Kidney (tissue), 14 donors: Measurements from ENCODE around the gene RRP1. TPM values are rescaled to one million over a fixed set of nuclear protein-coding genes. Genes with fewer than 3 reads are reported as not detected.

ENCODE experiments used
- DNase-seq, 5 donors: peaks; one replicate each; pipeline ENCODE4 v3.0.0-alpha.2; 2013 to 2020
- FAIRE-seq: peaks from 2 replicates; lab custom pipeline; 2012; peaks lifted over from hg19 to GRCh38; lab: Jason Lieb, UNC
- H3K27ac ChIP-seq, 2 donors: one replicate each; pipeline ENCODE4 v1.7.0; 2013; ENCODE audit warnings: low read depth in 2 of 2, low read length in 2 of 2, inconsistent platforms in 1 of 2
- H3K27me3 ChIP-seq: one replicate; pipeline ENCODE4 v1.7.1; 2013; ENCODE audit warnings: low read length, inconsistent platforms; ENCODE audit not compliant: control insufficient read depth, insufficient read depth
- H3K36me3 ChIP-seq, 3 donors: one replicate each; pipeline versions ENCODE4 v1.7.0 to v1.7.1; 2013; ENCODE audit warnings: low read length in 3 of 3, control low read depth in 1 of 3, inconsistent platforms in 1 of 3; ENCODE audit not compliant: insufficient read depth in 3 of 3, control insufficient read depth in 2 of 3
- H3K4me1 ChIP-seq, 3 donors: one replicate each; pipeline versions ENCODE4 v1.7.0 to v1.7.1; 2013; ENCODE audit warnings: low read length in 3 of 3, inconsistent platforms in 1 of 3, low read depth in 1 of 3; ENCODE audit not compliant: control insufficient read depth in 2 of 3, insufficient read depth in 2 of 3
- H3K4me3 ChIP-seq, 3 donors: one replicate each; pipeline versions ENCODE4 v1.7.0 to v1.8.1; 2013; ENCODE audit warnings: low read length in 3 of 3, control low read depth in 1 of 3, inconsistent platforms in 1 of 3
- H3K9ac ChIP-seq, 3 donors: one replicate each; pipeline versions ENCODE4 v1.7.0 to v1.7.1; 2013; ENCODE audit warnings: low read length in 3 of 3, control low read depth in 1 of 3, inconsistent platforms in 1 of 3
- H3K9me3 ChIP-seq, 3 donors: one replicate each; pipeline versions ENCODE4 v1.7.0 to v1.7.1; 2013; ENCODE audit warnings: low read length in 3 of 3, control low read depth in 1 of 3, inconsistent platforms in 1 of 3; ENCODE audit not compliant: control insufficient read depth in 2 of 3, insufficient read depth in 1 of 3
- CTCF ChIP-seq: IDR thresholded peaks from 3 replicates; pipeline ENCODE4 v1.5.1; 2012; ENCODE audit warnings: mild to moderate bottlenecking, moderate library complexity, borderline replicate concordance; ENCODE audit not compliant: insufficient read depth; ENCODE audit errors: extremely low read depth
- intact Hi-C: fragments of 100-400 bp; cut with DNase I; formaldehyde crosslinking; loops from one replicate; pipeline ENCODE4 v1.11.1; 2022
- polyA plus RNA-seq: library from polyadenylated mRNA; stranded (reverse); fragments of 350-450 nt; fragmentation: Illumina TruSeq; extraction: RNeasy Lipid Tissue Mini Kit (QIAGEN cat#74804); gene quantifications from one replicate; pipeline ENCODE4 v1.2.3, GENCODE V29; 2014; ENCODE audit warnings: low read depth, low replicate concordance; ENCODE audit not compliant: insufficient read depth
- total RNA-seq: library from RNA; stranded (reverse); fragmentation: NEBNext Ultra II Directional; extraction: Animal tissue kit (Norgen Biotek cat#: 25700); gene quantifications from one replicate; pipeline ENCODE4 v1.2.1, GENCODE V29; 2021
- donor health status: control.
- donor health status: control.
- donor health status: control.
- donor health status: control.
- donor health status: control.
- donor health status: DM: yes; HTN: yes; CAD: no.
- donor health status: Normal renal cell carcinoma (clear cell type).

The RRP1 gene
- total and polyA plus RNA-seq, 2 donors from 2014 or later = 12.9 to 18.7 TPM

GRCh38 chr21:43757601-43758000, 31.8 kb upstream of the RRP1 start:
- no peak for FAIRE-seq
- Histone ChIP-seq H3K9ac (no peak overlapping the region), H3K27ac (no peak overlapping the region), H3K27me3 (no peaks in the 10 kb centered on the region), H3K9me3 (no peaks in the 10 kb centered on the region), H3K4me3 (no peak overlapping the region), H3K4me1 (no peaks in the 10 kb centered on the region), H3K36me3 (peaks cover 2 to 55% (median 20%) of the 10 kb centered on the region in 3 donors)
- no peak for TF ChIP-seq CTCF
- no peak for DNase-seq
- intact Hi-C loops = no loop called here

- no peak for TF ChIP-seq CTCF
- Histone ChIP-seq H3K27me3 (no peaks in the 10 kb centered on the region), H3K9me3 (no peaks in the 10 kb centered on the region), H3K9ac (peak overlapping the region in 1 of 3 donors; percentile 6), H3K27ac (no peak overlapping the region), H3K4me3 (peak overlapping the region in 2 of 3 donors; percentile 20 to 33), H3K4me1 (no peaks in the 10 kb centered on the region), H3K36me3 (peaks cover 0 to 49% (median 16%) of the 10 kb centered on the region in 3 donors)
- FAIRE-seq (no peak), DNase-seq (peak in 3 of 5 donors; percentile 48 to 83 (median 68))
- intact Hi-C loops = no loop called here
Observed at GRCh38 chr21:43758111-43758641, 31.2 kb upstream of the RRP1 start.

GRCh38 chr21:43758811-43759210, 30.6 kb upstream of the RRP1 start:
- Histone ChIP-seq H3K9ac (no peak overlapping the region), H3K27me3 (no peaks in the 10 kb centered on the region), H3K27ac (no peak overlapping the region), H3K9me3 (no peaks in the 10 kb centered on the region), H3K36me3 (peaks cover 0 to 45% (median 14%) of the 10 kb centered on the region in 3 donors), H3K4me1 (no peaks in the 10 kb centered on the region), H3K4me3 (no peak overlapping the region)
- DNase-seq (no peak), FAIRE-seq (no peak)
- intact Hi-C loops = no loop called here
- TF ChIP-seq CTCF = no peak

- no peak for DNase-seq
- H3K9ac ChIP-seq = no peak overlapping the region
- no peaks in the 10 kb centered on the region for H3K4me1 ChIP-seq
- H3K27ac ChIP-seq = no peak overlapping the region
- no peaks in the 10 kb centered on the region for H3K27me3 ChIP-seq
- H3K4me3 ChIP-seq = no peak overlapping the region
- H3K9me3 ChIP-seq = no peaks in the 10 kb centered on the region
- no peak for TF ChIP-seq CTCF
- peaks cover 0 to 37% (median 12%) of the 10 kb centered on the region in 3 donors for H3K36me3 ChIP-seq
- intact Hi-C loops = no loop called here
- FAIRE-seq = no peak
Observed at GRCh38 chr21:43759651-43760050, 29.7 kb upstream of the RRP1 start.
